Measurements from ENCODE around the gene ADCYAP1R1. TPM values are rescaled to one million over a fixed set of nuclear protein-coding genes. Genes with fewer than 3 reads are reported as not detected.

Gene ADCYAP1R1
- total RNA-seq, 1 donor = not detected

DNA sequence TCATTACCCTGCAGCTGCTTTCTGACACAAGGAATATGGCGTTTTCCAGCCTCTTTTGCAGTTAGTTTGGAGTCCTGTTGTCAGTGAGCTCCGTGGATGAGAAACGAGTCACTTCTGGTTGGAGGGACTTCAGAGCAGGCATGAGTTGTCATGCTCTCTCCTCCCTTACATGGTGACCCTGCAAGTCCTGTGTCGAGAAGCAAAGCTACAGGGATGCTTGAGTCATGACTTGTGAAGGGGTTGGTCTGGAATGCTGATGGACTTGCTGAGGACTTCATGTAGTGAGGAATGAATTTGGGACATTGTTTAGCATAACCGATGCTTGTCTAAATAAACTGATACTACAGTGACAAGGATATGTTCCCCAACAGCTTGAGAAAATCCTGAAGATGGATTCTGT lies 108.8 kb downstream of the ADCYAP1R1 start:
- H3K4me3 ChIP-seq (ENCODE audit: low read depth, low read length) = no peak overlapping the region
- TF ChIP-seq CTCF (IDR thresholded peaks at IDR 0.05; ENCODE audit: insufficient read depth, low read length) = no peak
- no peak for DNase-seq (ENCODE audit: low read depth)

Small RNA genes within 50 kb of the gene (small RNA-seq; reads per million reads assigned to genes)
- gene AC006466.1 = not detected

Other genes starting within 250 kb of the ADCYAP1R1 start
- gene AQP1, start 140.5 kb upstream of the ADCYAP1R1 start, total RNA-seq (ENCODE audit: low replicate concordance) = 2.8 and 4.5 TPM in 2 replicates
- not detected in 2 replicates for gene GHRHR, start 88.4 kb upstream of the ADCYAP1R1 start, total RNA-seq (ENCODE audit: low replicate concordance)

All from fibroblast of the aortic adventitia (primary cell).